Stimulated activated CD4-positive, alpha-beta T cell treated with anti-CD3 and anti-CD28 coated beads, Interleukin-1b, Interleukin-23, amount 100 ng/mL, for 24 hours (primary cell): Measurements from ENCODE around the gene CDY2B.
"Not testable (repeated sequence)": the region's sequence is repeated elsewhere in the genome, so short reads cannot be mapped to it uniquely, and the experiment has no call there.

Experiments used
- DNase-seq, 4 experiments: peaks; one replicate each; pipeline ENCODE4 v3.0.0-alpha.2; 2020; ENCODE audit warnings: low read depth in 4 of 4, low spot score in 1 of 4

CDY2B gene, protein sequence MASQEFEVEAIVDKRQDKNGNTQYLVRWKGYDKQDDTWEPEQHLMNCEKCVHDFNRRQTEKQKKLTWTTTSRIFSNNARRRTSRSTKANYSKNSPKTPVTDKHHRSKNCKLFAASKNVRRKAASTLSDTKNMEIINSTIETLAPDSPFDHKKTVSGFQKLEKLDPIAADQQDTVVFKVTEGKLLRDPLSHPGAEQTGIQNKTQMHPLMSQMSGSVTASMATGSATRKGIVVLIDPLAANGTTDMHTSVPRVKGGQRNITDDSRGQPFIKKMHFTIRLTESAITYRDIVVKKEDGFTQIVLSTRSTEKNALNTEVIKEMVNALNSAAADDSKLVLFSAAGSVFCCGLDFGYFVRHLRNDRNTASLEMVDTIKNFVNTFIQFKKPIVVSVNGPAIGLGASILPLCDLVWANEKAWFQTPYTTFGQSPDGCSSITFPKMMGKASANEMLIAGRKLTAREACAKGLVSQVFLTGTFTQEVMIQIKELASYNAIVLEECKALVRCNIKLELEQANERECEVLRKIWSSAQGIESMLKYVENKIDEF

DNA sequence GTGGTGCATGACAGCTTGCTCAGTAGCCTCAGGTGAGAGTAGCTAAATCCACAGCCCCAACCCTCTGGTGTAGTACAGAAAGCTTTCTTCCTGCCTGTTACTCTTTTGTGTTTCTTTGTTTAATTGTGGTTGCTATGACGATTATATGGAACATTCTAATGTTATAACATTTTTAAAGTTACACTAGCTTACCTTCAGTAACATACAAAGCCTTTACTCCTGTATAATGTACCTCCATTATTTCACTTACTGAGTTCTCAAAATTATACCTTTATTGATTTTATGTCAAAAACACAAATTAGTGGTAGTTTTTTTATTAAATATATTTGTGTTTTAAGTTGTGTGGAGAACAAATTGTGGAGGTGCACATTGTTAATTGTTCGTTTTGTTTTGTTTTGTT lies at the start of gene CDY2B:
TSS of gene CDY2B (minus strand) at position 101 of the 400 bp plus-strand sequence. CDS start 328 bp downstream, outside the sequence.
- not testable (repeated sequence) for DNase-seq

DNA sequence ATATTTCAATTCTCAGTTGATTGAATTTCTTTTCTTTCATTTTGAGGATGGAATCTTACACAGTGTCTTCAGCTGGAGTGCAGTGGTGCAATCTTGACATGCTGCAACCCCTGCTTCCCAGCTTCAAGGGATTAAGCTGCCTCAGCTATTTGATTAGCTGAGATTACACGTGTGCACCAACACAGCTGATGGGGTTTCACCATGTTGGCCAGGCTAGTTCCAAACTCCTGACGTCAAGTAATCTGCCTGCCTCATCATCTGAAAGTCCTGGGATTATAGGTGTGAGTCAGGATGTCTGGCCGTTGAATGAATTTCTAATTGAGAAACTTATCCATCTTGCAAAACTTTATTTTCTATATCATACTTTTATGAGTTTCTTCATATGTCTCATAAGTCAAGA lies 28.0 kb upstream of the CDY2B start:
- DNase-seq: not testable (repeated sequence)

DNA sequence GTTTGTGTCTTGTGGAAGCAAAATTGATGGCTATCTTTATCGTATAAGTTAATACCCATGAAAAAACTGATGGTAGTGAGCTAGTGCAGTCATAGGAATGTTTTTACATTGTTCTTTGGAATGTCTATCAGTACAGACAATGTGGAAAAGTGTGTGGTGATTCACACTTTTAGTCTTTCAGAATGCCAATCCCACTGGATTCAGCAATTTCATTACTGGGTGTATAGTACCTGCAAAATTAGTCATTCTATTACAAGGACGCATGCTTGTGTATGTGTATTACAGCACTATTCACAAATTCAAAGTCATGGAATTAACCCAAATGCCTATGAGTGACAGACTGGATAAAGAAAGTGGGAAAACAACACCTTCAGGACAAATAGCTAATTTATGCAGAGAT lies 27.3 kb upstream of the CDY2B start:
- not testable (repeated sequence) for DNase-seq

DNA sequence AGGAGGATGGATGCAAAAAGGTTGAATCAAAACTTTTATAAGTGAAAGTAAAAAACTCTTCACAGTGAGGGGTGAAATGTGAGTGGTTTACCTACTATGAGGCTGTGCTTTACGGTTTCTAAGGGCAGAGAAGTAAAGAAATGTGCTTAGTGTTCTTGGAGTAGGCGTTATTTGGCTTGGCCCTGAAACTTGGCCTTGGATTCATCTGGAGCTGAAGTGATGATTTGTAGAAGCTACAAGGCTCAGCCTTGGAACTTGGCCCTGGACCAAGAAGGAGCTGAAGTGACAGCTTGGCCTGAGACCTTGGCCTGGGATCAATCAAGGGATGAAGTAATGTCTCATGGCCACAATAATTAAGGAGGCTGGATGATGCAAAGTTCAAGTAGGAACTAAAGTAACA lies 1.7 kb upstream of the CDY2B start:
- DNase-seq: not testable (repeated sequence)

DNA sequence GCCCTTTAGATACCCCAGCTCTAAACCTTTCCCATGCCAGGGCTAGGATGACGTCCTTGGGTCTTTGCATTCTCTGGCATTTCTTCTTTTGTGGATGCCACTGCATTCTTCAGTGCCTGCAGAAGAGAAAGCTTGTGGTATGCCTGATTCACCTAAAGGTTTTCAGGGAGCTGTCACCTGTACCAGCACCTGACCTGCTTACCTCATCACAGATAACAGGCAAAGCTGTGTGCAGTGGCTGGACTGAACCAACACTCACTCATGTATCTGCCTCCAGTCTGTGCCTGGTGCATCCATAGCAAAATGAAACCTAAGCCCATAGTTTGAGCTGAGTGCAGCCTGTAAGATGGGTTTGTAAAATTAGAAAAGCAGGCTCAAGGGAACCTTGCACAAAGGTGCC lies 3.3 kb downstream of the CDY2B start:
- not testable (repeated sequence) for DNase-seq

DNA sequence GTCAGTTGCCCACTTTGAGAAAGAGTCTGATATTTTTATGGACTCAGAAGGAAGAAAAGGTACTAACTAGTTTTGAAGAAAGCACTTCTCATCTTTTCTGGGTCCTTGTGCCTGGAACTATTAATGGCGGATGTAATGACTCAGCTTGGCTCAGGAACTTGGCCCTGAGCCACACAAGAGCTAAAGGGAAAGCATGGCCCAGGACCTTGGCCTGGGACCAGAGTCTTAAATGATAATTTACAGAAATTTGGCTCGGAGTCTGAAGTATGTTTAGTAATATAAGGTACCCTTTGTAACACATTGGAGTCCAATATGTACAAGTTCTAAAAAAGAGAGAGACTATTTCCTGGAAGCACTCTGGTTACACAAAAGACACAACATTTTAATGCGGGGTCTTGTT lies 4.6 kb downstream of the CDY2B start:
- DNase-seq: not testable (repeated sequence)

DNA sequence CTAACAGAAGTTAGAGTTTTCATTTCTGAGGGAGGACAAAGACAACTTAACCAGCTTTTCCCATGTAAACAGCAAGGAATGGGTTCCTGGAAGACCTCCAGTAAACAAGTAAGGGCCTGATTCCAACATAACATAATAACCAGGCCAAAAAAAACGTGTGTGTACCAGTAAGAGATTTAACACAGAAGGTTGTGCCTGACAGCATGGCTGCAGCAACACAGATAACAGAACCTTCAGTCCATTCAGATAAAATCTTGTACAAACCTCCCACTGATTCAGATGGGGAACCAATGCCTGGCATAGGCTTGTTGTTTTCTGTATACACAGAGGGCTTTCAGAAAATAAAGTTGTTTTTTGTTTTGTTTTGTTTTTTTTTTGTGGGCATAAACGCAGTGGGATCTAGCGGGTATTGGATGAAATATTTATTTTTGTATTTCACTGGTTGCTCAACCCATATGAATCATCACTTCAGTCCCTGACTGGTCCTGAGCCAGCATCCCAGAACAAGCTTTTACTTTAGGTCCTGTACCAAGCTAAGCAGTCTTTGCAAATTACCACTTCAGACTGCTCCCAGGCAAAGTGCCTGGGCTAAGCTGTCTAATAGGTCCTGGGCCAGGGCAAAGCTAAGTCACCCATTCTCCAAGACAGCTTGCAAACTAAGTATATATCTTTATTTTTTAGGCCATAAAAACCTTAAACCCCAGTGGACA lies 8.7 kb downstream of the CDY2B start:
- not testable (repeated sequence) for DNase-seq

DNA sequence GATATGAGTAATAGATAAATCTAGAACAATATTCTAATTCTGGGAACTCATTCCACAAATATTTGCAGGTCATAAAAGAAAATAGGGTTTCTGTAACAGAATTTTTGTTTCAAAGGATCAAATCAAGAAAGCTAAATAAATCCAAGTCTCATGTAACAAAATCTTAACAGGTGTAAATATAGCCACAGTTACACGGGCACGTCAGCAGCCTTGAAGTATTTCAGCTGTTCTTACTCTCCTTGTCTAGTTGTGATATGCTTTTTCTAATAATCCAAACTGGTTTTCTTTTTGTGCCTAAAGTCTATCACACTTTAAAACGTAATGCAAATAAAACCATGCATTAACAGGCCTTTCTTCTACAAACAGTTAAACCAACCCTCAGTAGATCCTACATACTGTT lies 9.3 kb downstream of the CDY2B start:
- DNase-seq: not testable (repeated sequence)

DNA sequence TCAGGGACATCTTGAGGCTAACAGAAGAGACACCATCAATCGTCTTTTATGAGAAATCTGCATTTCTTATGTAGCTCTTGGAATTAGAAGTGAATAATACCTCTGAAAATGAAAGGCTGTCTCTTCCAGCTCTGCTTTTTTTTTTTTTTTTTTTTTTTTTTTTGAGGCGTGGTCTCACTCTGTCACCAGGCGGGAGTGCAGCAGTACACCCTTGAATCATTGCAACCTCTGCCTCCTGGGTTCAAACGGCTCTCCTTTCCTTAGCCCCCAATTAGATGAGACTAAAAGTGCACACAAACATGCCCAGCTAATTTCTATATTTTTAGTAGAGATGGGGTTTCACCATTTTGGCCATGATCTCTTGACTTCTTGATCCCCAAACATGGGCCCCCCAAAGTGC lies 12.2 kb downstream of the CDY2B start:
- DNase-seq: not testable (repeated sequence)

DNA sequence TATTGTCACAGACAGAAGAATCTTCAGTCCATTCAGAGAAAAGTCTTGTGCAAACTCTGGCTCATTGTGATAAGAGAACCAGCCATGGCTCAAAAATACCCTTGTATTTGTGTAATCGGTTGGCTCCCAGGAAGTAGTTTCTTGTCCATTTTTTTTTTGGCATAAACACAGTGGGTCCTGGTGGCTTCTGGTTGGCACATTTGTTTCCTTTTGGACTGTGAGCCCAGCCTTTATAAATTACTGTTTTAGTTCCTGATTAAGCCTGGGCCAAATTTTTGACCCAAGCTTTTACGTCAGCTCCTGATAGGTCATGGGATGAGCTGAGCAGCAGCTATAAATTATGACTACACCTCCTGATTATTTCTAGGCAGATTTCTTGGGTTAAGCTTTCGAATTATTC lies 19.4 kb downstream of the CDY2B start:
- DNase-seq: not testable (repeated sequence)

DNA sequence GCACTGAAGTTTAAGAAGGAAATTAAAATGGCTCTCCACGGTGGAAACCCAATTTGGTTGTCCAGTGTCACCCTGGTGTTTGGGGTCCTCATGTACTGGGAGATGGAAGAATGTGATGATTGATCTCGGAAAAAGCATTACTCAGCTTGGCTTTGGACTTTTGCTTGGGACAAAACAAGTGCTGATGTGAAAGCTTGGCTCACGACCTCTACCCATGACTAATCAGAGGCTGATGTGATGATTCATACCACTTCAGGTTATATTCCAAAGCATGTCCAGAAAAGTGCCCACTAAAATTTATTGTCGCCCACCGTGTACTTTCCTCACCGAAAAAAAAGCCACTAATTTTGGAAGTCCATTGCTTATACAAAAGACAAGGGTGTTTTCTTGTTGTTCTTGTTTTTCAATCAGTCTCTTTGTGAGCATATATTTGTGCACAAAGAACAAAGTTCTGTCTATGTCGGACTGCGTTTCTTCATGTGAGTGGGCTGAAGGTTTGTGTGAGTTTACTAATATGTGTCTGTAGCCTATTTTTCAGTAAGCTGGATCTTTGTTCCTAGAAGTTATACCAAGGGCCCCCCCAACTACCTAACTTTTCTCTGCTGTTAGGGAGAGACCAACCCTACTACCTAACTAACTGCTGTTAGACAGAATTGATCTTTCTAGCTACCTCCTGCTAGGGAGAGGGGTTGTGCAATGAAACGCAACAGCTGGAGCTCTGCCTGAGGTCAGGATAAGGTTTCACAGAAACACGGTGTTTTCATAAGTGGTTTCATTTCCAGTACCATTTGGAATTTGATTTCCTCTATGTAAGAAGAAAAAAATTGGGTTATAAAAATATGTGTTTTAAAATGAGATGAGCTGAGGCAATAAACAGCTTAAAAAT lies 22.8 kb downstream of the CDY2B start:
- DNase-seq: not testable (repeated sequence)

DNA sequence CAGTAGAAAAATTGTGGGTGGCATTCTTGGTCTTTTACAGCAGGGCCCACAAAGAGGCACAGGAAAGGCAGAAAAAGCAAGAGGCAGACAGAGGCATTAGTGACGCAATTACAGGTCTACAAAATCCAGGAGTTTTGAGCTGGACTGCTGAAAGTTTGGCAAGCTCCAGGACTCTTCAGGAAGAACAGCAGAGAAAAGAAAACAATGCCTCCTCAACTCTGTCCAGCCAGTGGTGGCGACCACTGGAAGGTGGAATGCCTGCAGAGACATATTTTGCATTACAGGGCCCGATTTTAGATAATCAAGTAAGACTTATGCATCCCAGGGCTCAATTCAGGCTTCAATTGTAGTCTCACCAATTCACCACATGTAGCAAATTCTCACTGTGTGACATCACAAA lies 23.5 kb downstream of the CDY2B start:
- not testable (repeated sequence) for DNase-seq

DNA sequence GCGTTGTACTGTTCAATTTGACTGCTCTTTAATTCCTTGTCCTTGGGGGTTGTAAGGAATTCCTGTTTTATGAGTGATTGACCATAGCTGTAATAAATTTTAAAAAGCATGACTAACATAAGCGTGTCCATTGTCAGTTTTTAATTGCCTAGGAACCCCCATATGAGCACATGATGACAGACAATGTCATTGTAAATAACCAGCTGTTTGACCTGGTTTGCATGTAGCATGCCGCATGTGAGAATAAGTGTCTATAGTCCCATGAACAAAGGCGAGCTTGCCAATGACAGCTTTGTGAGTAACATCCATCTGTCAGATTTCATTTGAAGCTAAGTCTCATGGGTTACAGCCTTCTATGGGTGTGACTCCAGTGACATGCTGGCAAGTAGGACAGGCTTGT lies 30.9 kb downstream of the CDY2B start:
- DNase-seq: not testable (repeated sequence)

DNA sequence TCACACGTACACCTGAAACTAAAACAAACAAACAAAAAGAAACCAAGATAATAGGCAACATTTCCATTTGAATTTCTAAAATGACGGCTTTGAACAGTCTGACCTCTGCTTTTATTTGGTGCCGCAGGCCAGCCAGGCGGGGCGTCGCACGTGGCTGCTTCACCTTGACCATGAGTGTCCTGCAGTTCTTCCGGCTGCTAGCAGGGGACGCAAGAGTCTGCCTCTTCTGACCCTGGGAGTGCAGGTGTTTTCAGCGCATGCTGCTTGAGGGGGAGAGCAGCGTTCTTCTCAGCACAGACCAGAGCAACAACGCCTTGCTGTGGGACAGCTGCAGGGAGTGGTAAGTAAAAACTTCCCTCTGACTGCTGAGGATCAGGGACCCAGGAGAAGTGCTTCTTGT lies 47.9 kb downstream of the CDY2B start:
- not testable (repeated sequence) for DNase-seq
